HEK293 (cell line): ENCODE measurements around the gene DMBX1.

Source experiments
- CTCF ChIA-PET: fragments of 350-600 bp; formaldehyde crosslinking; extraction: SDS; loops from one replicate; lab custom pipeline; 2021; ENCODE audit warnings: antibody characterized with exemption; lab: Yijun Ruan, JAX
- POLR2A ChIA-PET: fragments of 300-600 bp; formaldehyde crosslinking; extraction: SDS; loops from one replicate; lab custom pipeline; 2020; ENCODE audit warnings: antibody characterized with exemption, inconsistent platforms; lab: Yijun Ruan, JAX
- H3K27ac ChIP-seq: fragments of 200-500 bp; sonication (Bioruptor generic); 2 replicates; pipeline ENCODE4 v1.5.1; 2014; ENCODE audit warnings: low read depth, low read length, control low read depth, inconsistent platforms; ENCODE audit errors: extremely low read depth
- H3K36me3 ChIP-seq, 2 experiments: fragments of 200-500 bp in 1 of 2; sonication (Bioruptor generic) in 1 of 2; 1 replicate in 1 of 2; 2 replicates in 1 of 2; pipeline ENCODE4 v1.5.1; 2014 to 2017; ENCODE audit warnings: inconsistent platforms in 2 of 2, low read length in 2 of 2; ENCODE audit not compliant: control insufficient read depth in 2 of 2, insufficient read depth in 1 of 2
- H3K4me1 ChIP-seq: fragments of 200-500 bp; sonication (Bioruptor generic); 2 replicates; pipeline ENCODE4 v1.5.1; 2014; ENCODE audit warnings: mild to moderate bottlenecking, low read length, inconsistent platforms; ENCODE audit not compliant: control insufficient read depth, insufficient read depth
- H3K4me3 ChIP-seq: 2 replicates; pipeline ENCODE4 v1.5.1; 2011; ENCODE audit warnings: low read depth, mild to moderate bottlenecking, control low read depth, low read length, moderate library complexity
- H3K9me3 ChIP-seq: fragments of 200-500 bp; sonication (Bioruptor generic); 2 replicates; pipeline ENCODE4 v1.5.1; 2014; ENCODE audit warnings: low read depth, low read length, inconsistent platforms; ENCODE audit not compliant: control insufficient read depth, insufficient read depth
- GLI4 ChIP-seq: fragments of 450-650 bp; formaldehyde crosslinking; IDR thresholded peaks from 2 replicates; pipeline ENCODE4 v1.5.1; 2016; ENCODE audit warnings: missing biosample characterization, missing genetic modification characterization
- KLF1 ChIP-seq: fragments of 450-650 bp; formaldehyde crosslinking; IDR thresholded peaks from 2 replicates; pipeline ENCODE4 v1.5.1; 2016; ENCODE audit warnings: missing biosample characterization, missing genetic modification characterization
- ZBTB20 ChIP-seq: fragments of 450-650 bp; formaldehyde crosslinking; IDR thresholded peaks from 2 replicates; pipeline ENCODE4 v1.5.1; 2016; ENCODE audit warnings: missing biosample characterization, missing genetic modification characterization
- ZNF133 ChIP-seq: fragments of 450-650 bp; formaldehyde crosslinking; IDR thresholded peaks from 2 replicates; pipeline ENCODE4 v1.5.1; 2016; ENCODE audit warnings: missing biosample characterization, missing genetic modification characterization
- ZNF175 ChIP-seq: fragments of 450-650 bp; formaldehyde crosslinking; IDR thresholded peaks from 2 replicates; pipeline ENCODE4 v1.5.1; 2016; ENCODE audit warnings: missing biosample characterization, missing genetic modification characterization
- ZNF292 ChIP-seq: fragments of 450-650 bp; formaldehyde crosslinking; IDR thresholded peaks from 2 replicates; pipeline ENCODE4 v1.5.1; 2016; ENCODE audit warnings: low read depth, missing biosample characterization, missing genetic modification characterization, borderline replicate concordance
- ZNF354C ChIP-seq: fragments of 450-650 bp; formaldehyde crosslinking; IDR thresholded peaks from 2 replicates; pipeline ENCODE4 v1.5.1; 2016; ENCODE audit warnings: missing biosample characterization, missing genetic modification characterization, low read depth, borderline replicate concordance
- ZNF530 ChIP-seq: fragments of 450-650 bp; formaldehyde crosslinking; IDR thresholded peaks from 2 replicates; pipeline ENCODE4 v1.5.1; 2016; ENCODE audit warnings: low read depth, missing biosample characterization, missing genetic modification characterization
- ZNF555 ChIP-seq: fragments of 450-650 bp; formaldehyde crosslinking; conservative IDR thresholded peaks from 2 replicates; pipeline ENCODE4 v1.5.1; 2017; ENCODE audit warnings: missing biosample characterization, mild to moderate bottlenecking, missing genetic modification characterization, inconsistent platforms
- ZNF561 ChIP-seq: fragments of 450-650 bp; IDR thresholded peaks from 2 replicates; pipeline ENCODE4 v1.5.1; 2018; ENCODE audit warnings: missing biosample characterization, missing genetic modification characterization, borderline replicate concordance
- ZNF658 ChIP-seq: fragments of 450-650 bp; formaldehyde crosslinking; IDR thresholded peaks from 2 replicates; pipeline ENCODE4; 2016; ENCODE audit warnings: missing biosample characterization, missing genetic modification characterization
- ZNF670 ChIP-seq: fragments of 450-650 bp; formaldehyde crosslinking; IDR thresholded peaks from 2 replicates; pipeline ENCODE4 v1.5.1; 2016; ENCODE audit warnings: missing biosample characterization, missing genetic modification characterization, low read depth
- ZNF747 ChIP-seq: fragments of 450-650 bp; formaldehyde crosslinking; IDR thresholded peaks from 2 replicates; pipeline ENCODE4 v1.5.1; 2016; ENCODE audit warnings: missing biosample characterization, missing genetic modification characterization
- ZNF792 ChIP-seq: fragments of 450-650 bp; formaldehyde crosslinking; IDR thresholded peaks from 2 replicates; pipeline ENCODE4 v1.5.1; 2016; ENCODE audit warnings: missing biosample characterization, missing genetic modification characterization
- TF ChIP-seq, protein P1 (sequence below): fragments of 450-650 bp; formaldehyde crosslinking; IDR thresholded peaks from 2 replicates; pipeline ENCODE4 v1.5.1; 2016; ENCODE audit warnings: missing biosample characterization, missing genetic modification characterization, borderline replicate concordance
- TF ChIP-seq, protein P2 (sequence below): fragments of 450-650 bp; IDR thresholded peaks from 2 replicates; pipeline ENCODE4 v1.5.1; 2018; ENCODE audit warnings: missing biosample characterization, missing genetic modification characterization
- TF ChIP-seq, protein P3 (sequence below): fragments of 450-650 bp; formaldehyde crosslinking; IDR thresholded peaks from 2 replicates; pipeline ENCODE4 v1.5.1; 2016; ENCODE audit warnings: missing biosample characterization, missing genetic modification characterization

Gene DMBX1

DNA sequence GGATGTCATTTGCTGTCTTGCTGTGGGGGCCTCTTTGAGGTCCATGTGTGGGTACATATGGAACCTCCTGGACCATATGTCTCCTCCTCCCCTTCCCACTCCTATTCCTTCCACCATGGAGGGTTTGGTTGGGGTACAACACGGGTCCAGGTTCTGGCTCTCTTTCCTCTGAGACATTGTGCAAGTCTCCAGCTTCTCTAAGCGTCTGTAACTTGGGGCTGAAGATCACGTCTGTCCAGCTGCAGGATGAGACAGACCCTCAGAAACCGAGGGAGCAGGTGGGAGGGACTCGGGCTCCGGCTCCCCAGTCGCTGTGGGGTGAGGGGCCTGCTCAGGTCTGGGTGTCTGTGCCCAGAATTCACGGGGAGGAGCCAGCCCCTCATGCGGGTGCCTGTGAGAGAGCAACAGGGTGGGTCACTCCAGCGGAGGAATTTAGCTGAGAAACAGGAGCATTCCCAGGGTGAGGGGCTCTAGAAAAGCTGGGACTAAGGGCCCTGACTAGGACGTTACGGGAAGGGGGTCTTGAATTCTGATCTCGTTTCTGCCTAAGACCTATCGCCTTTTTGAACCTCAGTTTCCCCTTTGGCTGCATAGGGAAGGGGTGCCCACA, 42.0 kb upstream of the DMBX1 start:
- ChIA-PET POLR2A (no interaction called here), CTCF (interaction anchor here (0.6 to 12.7 kb wide), 43 partner anchors 10 to 551 kb away, joined by 3 to 315 read pairs (median 4); partner anchors contain the start of genes KNCN and MOB3C)
- Histone ChIP-seq H3K9me3 (no peaks in the 10 kb centered on the region), H3K4me1 (no peaks in the 10 kb centered on the region), H3K27ac (no peak overlapping the region), H3K4me3 (no peak overlapping the region), H3K36me3 (no peaks in the 10 kb centered on the region)
- no peak for TF ChIP-seq ZNF670 (tag by site-specific recombination)
- no peak for TF ChIP-seq ZNF658 (tag by site-specific recombination)
- no peak for TF ChIP-seq ZNF133 (tag by site-specific recombination)
- no peak for TF ChIP-seq ZNF292 (tag by site-specific recombination)
- TF ChIP-seq ZNF747 (tag by site-specific recombination): no peak
- TF ChIP-seq ZNF175 (tag by site-specific recombination): no peak
- TF ChIP-seq, protein P1, sequence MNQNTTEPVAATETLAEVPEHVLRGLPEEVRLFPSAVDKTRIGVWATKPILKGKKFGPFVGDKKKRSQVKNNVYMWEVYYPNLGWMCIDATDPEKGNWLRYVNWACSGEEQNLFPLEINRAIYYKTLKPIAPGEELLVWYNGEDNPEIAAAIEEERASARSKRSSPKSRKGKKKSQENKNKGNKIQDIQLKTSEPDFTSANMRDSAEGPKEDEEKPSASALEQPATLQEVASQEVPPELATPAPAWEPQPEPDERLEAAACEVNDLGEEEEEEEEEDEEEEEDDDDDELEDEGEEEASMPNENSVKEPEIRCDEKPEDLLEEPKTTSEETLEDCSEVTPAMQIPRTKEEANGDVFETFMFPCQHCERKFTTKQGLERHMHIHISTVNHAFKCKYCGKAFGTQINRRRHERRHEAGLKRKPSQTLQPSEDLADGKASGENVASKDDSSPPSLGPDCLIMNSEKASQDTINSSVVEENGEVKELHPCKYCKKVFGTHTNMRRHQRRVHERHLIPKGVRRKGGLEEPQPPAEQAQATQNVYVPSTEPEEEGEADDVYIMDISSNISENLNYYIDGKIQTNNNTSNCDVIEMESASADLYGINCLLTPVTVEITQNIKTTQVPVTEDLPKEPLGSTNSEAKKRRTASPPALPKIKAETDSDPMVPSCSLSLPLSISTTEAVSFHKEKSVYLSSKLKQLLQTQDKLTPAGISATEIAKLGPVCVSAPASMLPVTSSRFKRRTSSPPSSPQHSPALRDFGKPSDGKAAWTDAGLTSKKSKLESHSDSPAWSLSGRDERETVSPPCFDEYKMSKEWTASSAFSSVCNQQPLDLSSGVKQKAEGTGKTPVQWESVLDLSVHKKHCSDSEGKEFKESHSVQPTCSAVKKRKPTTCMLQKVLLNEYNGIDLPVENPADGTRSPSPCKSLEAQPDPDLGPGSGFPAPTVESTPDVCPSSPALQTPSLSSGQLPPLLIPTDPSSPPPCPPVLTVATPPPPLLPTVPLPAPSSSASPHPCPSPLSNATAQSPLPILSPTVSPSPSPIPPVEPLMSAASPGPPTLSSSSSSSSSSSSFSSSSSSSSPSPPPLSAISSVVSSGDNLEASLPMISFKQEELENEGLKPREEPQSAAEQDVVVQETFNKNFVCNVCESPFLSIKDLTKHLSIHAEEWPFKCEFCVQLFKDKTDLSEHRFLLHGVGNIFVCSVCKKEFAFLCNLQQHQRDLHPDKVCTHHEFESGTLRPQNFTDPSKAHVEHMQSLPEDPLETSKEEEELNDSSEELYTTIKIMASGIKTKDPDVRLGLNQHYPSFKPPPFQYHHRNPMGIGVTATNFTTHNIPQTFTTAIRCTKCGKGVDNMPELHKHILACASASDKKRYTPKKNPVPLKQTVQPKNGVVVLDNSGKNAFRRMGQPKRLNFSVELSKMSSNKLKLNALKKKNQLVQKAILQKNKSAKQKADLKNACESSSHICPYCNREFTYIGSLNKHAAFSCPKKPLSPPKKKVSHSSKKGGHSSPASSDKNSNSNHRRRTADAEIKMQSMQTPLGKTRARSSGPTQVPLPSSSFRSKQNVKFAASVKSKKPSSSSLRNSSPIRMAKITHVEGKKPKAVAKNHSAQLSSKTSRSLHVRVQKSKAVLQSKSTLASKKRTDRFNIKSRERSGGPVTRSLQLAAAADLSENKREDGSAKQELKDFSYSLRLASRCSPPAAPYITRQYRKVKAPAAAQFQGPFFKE (tag by site-specific recombination): no peak
- no peak for TF ChIP-seq ZNF561 (tag by site-specific recombination)
- no peak for TF ChIP-seq KLF1 (tag by site-specific recombination)
- no peak for TF ChIP-seq ZNF530
- TF ChIP-seq ZNF555 (tag by site-specific recombination): no peak
- TF ChIP-seq ZNF354C: no peak
- no peak for TF ChIP-seq ZNF792 (tag by site-specific recombination)
- TF ChIP-seq, protein P2, sequence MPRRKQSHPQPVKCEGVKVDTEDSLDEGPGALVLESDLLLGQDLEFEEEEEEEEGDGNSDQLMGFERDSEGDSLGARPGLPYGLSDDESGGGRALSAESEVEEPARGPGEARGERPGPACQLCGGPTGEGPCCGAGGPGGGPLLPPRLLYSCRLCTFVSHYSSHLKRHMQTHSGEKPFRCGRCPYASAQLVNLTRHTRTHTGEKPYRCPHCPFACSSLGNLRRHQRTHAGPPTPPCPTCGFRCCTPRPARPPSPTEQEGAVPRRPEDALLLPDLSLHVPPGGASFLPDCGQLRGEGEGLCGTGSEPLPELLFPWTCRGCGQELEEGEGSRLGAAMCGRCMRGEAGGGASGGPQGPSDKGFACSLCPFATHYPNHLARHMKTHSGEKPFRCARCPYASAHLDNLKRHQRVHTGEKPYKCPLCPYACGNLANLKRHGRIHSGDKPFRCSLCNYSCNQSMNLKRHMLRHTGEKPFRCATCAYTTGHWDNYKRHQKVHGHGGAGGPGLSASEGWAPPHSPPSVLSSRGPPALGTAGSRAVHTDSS: no peak
- no peak for TF ChIP-seq GLI4 (tag by site-specific recombination)
- no peak for TF ChIP-seq ZBTB20 (tag by site-specific recombination)
- TF ChIP-seq, protein P3, sequence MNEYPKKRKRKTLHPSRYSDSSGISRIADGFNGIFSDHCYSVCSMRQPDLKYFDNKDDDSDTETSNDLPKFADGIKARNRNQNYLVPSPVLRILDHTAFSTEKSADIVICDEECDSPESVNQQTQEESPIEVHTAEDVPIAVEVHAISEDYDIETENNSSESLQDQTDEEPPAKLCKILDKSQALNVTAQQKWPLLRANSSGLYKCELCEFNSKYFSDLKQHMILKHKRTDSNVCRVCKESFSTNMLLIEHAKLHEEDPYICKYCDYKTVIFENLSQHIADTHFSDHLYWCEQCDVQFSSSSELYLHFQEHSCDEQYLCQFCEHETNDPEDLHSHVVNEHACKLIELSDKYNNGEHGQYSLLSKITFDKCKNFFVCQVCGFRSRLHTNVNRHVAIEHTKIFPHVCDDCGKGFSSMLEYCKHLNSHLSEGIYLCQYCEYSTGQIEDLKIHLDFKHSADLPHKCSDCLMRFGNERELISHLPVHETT (tag by site-specific recombination): no peak
